ENCODE results near the gene HSPA4.
A peak's percentile ranks its signal among the peaks of the same experiment; 100 is the strongest.
"Not testable (repeated sequence)": the region's sequence is repeated elsewhere in the genome, so short reads cannot be mapped to it uniquely, and the experiment has no call there.

HSPA4 gene

GRCh38 chr5:133049726-133050048 is 2.1 kb upstream of the HSPA4 start:
- no peak for DNase-seq (ENCODE audit: low spot score)
- FAIRE-seq: no peak

DNA sequence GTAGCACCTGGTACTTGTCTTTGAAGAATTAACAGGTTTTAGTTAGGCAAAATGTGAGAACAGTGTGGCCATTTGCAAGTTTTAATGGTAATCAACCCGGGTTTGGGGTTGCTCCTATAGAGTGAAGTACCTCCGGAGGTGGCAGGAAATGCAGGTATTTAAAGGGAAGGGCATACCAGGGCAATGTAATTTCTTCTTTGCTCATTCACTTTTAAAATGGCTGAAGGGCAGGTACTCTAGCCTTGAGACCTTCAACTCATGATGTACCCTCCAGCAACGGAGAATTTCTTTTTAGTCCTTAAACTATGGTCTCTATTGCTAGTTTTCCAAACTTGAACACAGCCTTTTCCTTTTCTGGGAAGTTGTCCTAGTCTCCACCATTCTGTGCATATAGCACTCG is 1.3 kb upstream of the HSPA4 start:
- DNase-seq (ENCODE audit: low spot score): no peak
- FAIRE-seq: no peak

DNA sequence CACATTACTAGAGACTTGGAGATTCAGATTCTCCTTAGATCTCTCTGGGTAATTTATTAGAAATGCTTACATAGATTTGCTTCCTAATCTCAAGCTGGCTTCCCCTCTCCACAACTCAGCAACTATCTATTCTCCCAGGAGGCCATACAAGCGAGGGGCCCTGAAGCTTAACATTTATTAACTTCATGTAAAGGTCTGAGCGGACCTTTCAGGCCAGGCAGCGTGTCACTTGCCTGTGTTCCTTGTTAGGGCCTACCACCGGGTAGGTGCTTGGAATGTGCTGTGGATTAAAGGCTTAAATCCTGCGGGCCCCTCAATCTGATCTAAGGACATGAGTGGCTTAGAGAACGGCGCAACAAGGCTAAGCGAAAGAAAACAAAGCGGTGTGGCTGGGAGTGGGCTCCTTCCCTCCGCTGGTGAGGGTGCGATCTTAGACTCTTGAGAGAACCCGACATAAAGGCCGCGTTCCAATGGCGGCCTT is 712 bp upstream of the HSPA4 start:
- DNase-seq (ENCODE audit: low spot score) (no peak), FAIRE-seq (no peak)

DNA sequence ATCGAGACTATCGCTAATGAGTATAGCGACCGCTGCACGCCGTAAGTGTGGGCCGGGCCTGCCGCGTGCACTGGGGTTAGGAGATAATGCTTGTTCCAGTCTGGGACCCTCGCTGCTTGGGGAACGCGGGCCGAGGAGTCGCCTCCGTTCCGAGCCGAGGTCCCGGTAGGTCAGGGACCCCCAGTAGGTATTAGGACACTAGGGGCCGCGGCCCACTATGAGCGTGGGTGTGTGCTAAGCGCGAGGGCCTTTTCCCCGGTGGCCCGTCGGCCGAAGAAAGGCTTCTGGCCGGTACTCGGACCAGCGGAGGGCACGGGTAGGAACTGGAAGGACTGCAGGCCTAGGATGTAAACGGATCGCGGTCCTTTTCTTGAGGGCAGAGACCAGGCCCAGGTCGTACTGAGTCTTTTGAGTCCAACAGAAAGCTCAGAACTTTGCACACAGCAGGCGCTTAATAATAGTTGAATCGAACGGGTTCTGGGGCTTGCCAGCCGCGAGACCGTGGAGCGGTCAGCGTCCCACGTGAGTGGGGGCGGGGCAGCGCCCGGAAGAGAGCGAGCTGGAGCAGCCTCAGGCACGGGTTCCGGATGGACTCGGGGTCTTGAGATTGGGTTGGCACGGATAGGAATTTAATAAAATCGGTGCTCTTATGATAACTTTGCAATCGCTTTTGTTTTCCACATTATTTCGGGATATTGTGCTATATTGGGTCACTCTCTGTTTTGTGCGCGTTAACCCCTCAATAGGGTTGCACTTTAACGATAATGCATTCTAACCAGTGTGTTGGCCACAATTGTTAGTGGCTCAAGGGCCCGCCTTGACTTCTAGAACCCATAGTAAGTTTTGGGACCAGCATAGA is 733 bp downstream of the HSPA4 start:
- peak; percentile 39 for DNase-seq (ENCODE audit: low spot score)

GRCh38 chr5:133053448-133053847 is 1.6 kb downstream of the HSPA4 start:
- DNase-seq (ENCODE audit: low spot score) (no peak), FAIRE-seq (no peak)

More for the DNA sequence above, 733 bp downstream of the HSPA4 start:
- no peak for FAIRE-seq

- DNase-seq (ENCODE audit: low spot score) (no peak), FAIRE-seq (no peak)
These were observed 3.1 kb downstream of the HSPA4 start for GRCh38 chr5:133054697-133055471.

- DNase-seq (ENCODE audit: low spot score): no peak
- no peak for FAIRE-seq
These were observed 5.1 kb downstream of the HSPA4 start for GRCh38 chr5:133056891-133057290.

DNA sequence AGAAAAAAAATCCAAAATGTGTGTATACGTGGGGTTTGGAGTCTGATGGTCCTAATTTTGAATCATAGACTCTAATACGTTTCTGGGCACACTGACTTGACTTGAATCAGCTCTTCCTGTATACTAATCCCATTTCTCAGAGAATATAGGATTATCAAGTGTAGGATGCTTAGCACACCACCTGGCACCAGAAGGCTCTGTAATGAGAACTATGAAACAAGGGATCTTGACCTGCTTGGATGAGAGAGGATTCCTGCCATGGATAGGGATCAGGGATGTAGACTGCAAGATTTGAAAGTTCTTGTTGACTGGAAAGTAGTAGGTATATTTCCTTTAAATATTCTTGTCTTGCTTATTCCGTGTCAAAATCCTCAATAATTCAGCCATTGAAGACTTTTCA is 7.8 kb downstream of the HSPA4 start:
- no peak for FAIRE-seq
- no peak for DNase-seq (ENCODE audit: low spot score)

DNA sequence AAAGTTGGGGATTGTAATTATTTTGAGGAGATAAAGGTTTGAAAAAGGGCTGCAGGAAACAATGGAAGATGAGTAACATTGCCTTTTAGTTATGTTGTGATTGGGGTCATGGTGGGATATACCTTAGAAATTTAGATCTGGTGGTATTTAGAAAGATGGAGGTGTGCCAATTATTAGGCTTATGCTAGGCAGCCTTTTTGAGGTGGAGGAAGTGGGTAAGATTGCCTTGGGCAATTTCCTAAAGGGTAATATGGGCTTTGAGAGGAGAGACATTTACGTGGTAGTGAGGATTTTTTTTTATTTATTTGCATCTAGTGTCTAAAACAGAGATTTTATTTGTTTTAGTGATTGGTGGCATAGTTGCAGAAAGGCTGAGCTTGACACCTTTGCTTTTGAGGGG is 10.5 kb downstream of the HSPA4 start:
- FAIRE-seq: no peak
- no peak for DNase-seq (ENCODE audit: low spot score)

- no peak for DNase-seq (ENCODE audit: low spot score)
- no peak for FAIRE-seq
These were observed 12.2 kb downstream of the HSPA4 start for GRCh38 chr5:133063965-133064364.

- DNase-seq (ENCODE audit: low spot score): no peak
- no peak for FAIRE-seq
These were observed 13.7 kb downstream of the HSPA4 start for GRCh38 chr5:133065471-133065870.

DNA sequence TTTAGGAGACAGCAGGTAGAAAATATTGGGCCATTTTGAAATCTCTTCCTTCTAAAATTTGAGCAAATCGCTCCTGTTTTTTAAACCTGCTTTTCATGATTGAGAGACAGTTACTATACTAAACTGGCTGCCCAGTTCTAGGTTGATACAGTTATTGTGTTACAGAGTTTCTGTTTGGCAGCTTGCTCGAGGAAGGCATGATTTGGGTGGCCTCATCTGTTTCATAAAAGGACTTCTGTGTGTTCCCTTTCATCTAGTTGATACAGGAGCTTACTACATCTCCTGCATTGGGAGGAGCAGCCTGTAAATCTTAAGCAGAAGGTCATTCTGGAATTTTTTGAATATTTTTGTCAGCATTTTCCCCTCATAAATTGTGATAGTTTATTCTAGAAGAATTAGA is 14.2 kb downstream of the HSPA4 start:
- FAIRE-seq: no peak
- DNase-seq (ENCODE audit: low spot score): no peak

DNA sequence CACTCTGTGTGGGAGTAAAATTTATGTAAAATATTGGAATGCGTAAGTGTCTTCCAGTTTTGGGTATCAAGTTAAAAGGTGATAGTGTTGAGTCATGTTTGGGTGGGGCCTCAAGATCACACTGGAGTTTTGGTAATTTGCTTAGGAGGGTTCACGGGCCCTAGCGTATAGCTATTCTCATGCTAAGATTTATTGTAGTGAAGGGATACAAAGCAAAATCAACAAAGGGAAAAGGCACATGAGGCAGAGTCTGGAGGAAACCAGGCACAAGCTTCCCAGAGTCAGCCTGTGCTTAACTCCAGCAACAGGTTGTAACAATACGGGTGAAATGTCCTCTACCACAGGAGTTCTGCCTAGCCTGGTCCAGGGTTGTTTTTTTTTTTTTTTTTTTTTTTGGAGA is 20.2 kb downstream of the HSPA4 start:
- FAIRE-seq: no peak

GRCh38 chr5:133075572-133076536 is 24.0 kb downstream of the HSPA4 start:
- DNase-seq (ENCODE audit: low spot score) (no peak), FAIRE-seq (no peak)

More for the DNA sequence above, 20.2 kb downstream of the HSPA4 start:
- DNase-seq (ENCODE audit: low spot score): no peak

GRCh38 chr5:133079048-133079447 is 27.2 kb downstream of the HSPA4 start:
- DNase-seq (ENCODE audit: low spot score): no peak
- FAIRE-seq: no peak

GRCh38 chr5:133081036-133081435 is 29.2 kb downstream of the HSPA4 start:
- no peak for FAIRE-seq
- DNase-seq (ENCODE audit: low spot score): no peak

DNA sequence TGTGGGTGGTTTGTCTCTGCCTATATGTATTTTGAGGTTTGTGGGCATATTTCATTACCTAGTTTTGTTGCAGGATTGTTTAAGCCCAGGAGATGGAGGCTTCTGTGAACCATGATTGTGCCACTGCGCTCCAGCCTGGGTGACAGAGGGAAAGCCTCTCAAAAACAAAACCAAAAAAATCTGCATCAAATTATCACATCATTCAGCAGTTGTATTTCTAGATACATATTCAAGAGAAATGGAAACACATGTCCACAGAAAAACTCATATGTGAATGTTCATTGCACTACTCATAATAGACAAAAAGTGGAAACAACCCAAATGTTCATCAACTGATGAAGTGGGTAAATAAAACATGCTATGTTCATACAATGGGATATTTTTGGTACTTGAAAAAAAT is 29.9 kb downstream of the HSPA4 start:
- FAIRE-seq: no peak
- no peak for DNase-seq (ENCODE audit: low spot score)

DNA sequence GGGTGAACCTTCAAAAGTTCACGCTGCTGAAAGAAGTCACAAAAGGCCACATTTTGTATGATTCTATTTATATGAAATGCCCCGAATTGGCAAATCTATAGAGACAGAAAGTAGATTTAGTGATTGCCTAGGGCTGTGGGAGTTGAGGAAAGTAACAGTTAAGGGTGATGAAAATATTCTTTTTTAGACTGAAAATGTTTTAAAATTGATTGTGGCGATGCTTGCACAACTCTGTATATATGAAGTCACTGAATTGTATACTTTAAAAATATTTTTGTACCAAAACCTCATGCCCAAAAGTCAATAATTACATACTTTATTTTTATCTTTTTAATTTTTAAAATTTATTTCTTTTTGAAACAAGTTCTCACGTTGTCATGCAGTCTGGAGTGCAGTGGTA is 30.3 kb downstream of the HSPA4 start:
- DNase-seq (ENCODE audit: low spot score) (no peak), FAIRE-seq (no peak)

DNA sequence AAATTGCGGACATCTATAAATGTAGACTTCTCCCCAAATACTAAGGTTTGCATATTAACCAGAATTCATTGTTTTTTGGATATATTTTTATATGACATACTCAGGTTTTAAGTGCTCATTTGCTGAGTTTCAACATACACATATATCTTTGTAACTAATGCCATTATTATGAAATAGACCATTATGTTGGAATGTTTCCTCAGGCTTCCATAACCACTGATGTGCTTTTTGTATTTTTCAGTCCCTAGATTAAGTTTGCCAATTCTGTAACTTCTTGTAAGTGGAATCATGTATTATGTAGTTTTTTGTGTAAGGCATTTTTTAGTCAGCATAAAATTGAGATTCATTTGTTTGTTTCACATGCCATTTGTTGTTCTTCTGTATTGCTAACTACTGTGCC is 32.1 kb downstream of the HSPA4 start:
- no peak for FAIRE-seq
- no peak for DNase-seq (ENCODE audit: low spot score)

GRCh38 chr5:133085171-133085570 is 33.4 kb downstream of the HSPA4 start:
- not testable (repeated sequence) for FAIRE-seq

DNA sequence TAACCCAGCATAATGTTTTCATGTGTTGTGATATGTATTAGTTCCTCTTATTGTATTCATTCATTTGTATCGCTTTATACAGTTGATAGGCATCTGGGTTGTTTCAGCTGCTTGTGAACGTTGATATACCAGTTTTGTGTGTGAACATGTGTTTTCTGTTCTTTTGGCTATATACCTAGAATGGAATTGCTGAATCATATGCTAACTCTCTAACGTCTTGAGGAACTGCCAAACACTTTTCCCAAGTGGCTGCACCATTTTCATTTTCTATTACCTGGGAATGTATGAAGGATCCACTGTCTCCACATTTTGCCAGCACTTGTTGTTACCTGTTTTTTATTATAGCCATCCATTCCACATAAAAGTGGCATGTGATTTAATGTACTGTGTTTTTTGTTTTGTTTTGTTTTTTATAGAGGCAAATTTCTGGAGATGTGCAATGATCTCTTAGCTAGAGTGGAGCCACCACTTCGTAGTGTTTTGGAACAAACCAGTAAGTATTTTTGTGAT is 34.6 kb downstream of the HSPA4 start:
- no peak for DNase-seq (ENCODE audit: low spot score)
- no peak for FAIRE-seq

More at GRCh38 chr5:133085171-133085570, 33.4 kb downstream of the HSPA4 start:
- DNase-seq (ENCODE audit: low spot score): not testable (repeated sequence)

Measured in RCC 7860 (cell line).